DND-41 (cell line): Measurements from ENCODE around the gene SGK1.

Source experiments
- CTCF ChIP-seq: IDR thresholded peaks from 2 replicates; pipeline ENCODE4 v1.5.1; 2012; ENCODE audit warnings: borderline replicate concordance, low read length, moderate library complexity, mild to moderate bottlenecking; ENCODE audit not compliant: poor library complexity, severe bottlenecking; ENCODE audit errors: extremely low read depth
- EZH2 ChIP-seq: IDR thresholded peaks from 3 replicates; pipeline ENCODE4 v1.6.1; 2012; ENCODE audit warnings: borderline replicate concordance, low read depth, mild to moderate bottlenecking, moderate library complexity, low read length, inconsistent platforms; ENCODE audit not compliant: severe bottlenecking

DNA sequence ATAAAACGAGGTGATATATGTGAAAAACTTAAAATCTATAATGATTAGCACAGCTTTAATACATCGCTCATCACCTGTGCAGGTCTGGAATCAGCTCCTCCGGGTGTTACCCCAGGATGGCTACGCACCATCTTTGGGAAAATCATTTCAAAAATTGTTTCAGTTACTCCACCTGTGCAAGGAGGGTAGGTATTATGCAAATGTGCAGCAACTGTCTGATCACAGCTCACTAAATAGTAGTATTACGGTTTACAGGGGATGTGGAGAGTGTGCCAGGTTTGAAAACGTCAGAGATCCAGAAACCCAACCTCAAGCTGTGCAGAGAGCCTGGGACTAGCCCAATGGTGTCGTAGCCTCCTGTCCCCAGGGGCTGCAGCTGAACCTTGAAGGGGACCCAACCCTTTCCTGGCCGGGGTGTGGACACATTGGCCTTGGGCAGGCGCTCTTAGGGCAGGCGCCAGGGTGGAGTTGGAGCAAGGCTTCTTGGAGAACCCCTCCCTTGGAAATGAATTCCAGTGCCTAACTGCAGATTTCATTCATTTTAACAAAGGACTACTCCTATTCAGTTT lies 24.2 kb upstream of the SGK1 start:
- TF ChIP-seq CTCF: no peak
- TF ChIP-seq EZH2: no peak
